Stimulated activated CD4-positive, alpha-beta T cell treated with anti-CD3 and anti-CD28 coated beads, Interleukin-15, amount 100 ng/mL, for 1 hour (primary cell): Measurements from ENCODE around the gene LHFPL6.
"Not testable (repeated sequence)": the region's sequence is repeated elsewhere in the genome, so short reads cannot be mapped to it uniquely, and the experiment has no call there.

ENCODE experiments used
- DNase-seq, 2 donors: peaks; one replicate each; pipeline ENCODE4 v3.0.0-alpha.2; 2020; ENCODE audit warnings: low read depth in 1 of 2, low spot score in 1 of 2

The LHFPL6 gene

GRCh38 chr13:39364947-39365468 is 238.0 kb downstream of the LHFPL6 start:
- DNase-seq: no peak

GRCh38 chr13:39363382-39363772 is 239.6 kb downstream of the LHFPL6 start:
- no peak for DNase-seq

- DNase-seq: no peak
Measured at GRCh38 chr13:39362652-39363381, 240.2 kb downstream of the LHFPL6 start.

- no peak for DNase-seq
Measured at GRCh38 chr13:39353988-39354387, 249.0 kb downstream of the LHFPL6 start.

DNA sequence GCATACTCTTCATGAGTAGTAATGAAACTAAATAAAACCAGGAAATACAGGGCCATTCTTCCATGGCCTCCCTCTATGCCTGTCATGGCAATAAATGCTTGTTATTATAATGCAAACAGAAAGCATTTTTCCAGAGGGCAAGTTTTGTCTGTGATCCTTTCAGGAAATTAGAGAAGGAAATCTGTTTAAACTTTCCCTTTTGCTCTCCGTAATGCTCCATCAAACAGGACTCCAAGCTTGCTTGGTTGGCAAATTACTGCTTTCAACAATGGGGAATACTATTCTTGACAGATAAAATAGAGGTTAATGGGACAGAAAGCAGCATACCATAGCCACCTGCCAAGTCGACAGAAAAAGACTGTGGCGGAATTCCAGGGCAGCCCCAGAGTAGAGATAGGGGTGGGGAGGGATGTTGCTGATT is 252.5 kb downstream of the LHFPL6 start:
- DNase-seq: no peak

- no peak for DNase-seq
Measured at GRCh38 chr13:39349391-39349960, 253.5 kb downstream of the LHFPL6 start.

DNA sequence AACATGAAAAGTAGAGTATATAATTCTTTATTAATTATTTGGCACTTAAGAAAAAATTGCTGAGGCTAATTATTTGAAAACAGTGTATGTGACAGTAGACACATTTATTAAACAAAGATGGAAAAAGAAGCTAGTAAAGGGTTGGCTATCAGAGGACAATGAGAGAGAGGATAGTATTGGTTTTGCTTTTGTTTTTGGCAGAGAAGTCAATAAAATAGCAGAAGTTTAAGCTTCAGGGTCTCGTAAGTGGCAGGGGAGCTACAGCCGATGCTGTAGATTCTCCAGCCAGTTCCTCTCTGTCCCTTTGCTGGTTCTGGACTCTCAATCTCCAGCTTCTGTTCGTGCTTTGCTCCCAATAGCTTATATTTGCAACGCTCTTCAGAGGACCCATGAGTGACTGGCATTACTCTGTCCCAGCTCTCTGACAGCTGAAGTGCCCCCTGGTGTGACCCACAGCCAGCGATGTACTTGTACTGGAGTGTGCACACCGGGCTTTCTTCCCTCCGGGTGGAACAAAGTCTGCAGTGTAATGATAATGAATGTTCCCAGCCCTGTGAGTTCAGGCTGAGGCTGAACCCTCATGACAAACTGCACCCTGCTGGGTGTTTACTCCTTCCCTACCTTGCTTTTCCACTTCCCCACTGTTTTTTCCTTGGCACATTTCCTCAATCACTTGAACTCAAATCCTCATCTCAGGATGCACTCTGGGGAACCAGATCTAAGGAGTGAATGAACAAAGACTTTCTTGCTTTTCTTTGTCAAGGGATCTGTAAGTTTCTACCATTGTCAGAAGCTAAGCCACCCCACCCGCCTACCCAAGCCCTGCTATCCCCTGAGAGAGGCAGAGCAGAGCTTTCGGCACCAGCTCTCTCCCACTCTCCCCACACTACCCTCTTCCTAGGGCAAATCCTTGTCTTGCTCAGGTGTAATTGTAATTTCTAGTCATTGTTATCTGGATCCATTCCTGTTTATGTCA is 254.8 kb downstream of the LHFPL6 start:
- no peak for DNase-seq

DNA sequence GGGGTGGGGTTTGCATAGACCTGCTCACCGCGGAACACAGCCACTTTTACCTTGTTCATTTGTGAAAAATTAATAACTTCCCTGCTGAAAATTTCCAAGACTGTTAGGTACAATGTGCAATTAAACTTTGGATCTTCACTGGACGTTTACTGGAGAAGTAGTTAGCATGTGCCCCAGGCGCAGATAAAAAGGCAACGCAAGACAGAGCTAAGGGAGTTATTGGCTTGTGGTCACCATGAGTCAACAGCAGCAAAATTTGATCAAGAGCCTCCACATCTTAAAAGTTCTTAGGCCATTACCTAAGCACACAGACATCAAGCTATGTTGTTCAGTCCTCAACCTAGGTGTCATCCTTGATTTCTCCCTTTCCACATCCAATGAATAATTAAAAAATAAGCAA is 257.0 kb downstream of the LHFPL6 start:
- DNase-seq: no peak

DNA sequence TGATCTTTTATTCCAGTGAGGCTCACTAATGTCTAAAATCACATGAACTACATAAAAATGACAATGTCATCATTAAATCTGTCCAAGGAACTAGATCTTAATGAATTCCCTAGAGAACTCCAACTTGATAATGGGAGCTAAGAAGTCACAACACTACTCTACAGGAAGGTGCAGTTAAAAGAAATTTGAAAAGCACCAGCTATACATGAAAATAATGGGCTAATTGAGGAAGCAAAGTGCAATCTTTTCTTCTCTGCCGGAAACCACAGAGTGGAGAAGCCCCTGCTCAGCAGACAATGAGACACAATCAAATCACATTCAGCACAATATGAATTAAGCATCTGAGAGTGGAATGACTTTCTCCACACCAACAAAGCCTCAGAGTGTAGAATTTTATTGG is 261.7 kb downstream of the LHFPL6 start:
- no peak for DNase-seq

GRCh38 chr13:39338114-39338513 is 264.9 kb downstream of the LHFPL6 start:
- DNase-seq: not testable (repeated sequence)

GRCh38 chr13:39336937-39337336 is 266.1 kb downstream of the LHFPL6 start:
- DNase-seq: no peak

DNA sequence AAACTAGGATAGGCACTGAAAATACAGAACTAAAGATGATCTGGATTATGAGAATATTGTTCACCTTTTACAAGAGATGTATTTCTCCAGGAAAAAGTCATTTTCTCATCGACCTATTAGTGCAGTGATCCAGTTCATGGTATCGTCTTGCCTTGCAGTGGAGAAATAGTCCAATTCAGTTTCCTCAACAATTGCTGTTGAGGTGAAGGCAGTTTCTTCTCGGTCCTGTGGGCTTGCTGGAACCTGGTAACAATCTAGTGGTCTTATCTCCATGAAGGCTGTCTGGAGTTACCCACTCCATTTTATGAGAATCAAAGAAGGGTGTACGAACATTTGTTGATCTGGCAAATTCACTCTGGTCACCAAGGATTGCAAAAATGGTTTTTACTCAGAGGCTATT is 266.8 kb downstream of the LHFPL6 start:
- no peak for DNase-seq

- DNase-seq: no peak
Measured at GRCh38 chr13:39335721-39336120, 267.3 kb downstream of the LHFPL6 start.

DNA sequence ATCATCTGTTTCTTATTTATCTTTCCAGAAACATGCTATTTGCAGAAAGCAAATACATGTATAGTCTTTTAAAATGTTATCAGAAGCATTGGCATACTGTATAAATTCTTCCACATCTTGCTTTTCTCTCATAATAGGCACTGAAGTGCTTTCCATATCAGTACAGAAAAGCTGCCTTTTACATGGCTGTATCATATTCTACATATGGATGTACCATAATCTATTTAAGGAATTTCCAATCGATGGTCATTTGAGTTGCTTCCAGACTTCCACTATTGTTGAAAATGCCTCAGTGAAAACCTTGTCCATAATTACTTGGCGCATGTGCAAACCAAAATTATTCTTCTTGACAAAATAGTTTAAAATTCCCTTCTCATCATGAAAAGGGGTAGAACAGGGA is 272.5 kb downstream of the LHFPL6 start:
- no peak for DNase-seq

DNA sequence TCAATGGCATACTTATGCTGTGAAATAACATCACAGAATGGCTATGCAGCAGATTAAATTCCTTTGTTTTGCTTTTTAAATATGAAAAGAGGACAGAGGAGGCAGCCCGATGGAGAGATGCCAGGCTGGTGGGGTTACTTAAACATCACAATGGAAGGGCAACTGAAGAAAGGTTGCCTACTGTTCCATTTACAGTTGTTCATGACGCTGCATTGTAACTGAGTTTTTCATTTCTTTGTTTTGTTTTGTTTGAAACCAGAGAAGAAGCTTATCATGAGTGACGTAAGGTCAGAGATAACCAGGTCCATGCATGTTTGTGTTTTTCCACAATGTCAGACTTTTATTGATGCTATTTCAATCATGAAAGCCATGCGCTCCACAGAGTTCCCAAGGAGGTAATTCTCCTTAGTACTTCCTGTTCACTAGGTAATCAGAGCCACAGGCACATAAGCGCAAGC is 273.8 kb downstream of the LHFPL6 start:
- DNase-seq: no peak

GRCh38 chr13:39327172-39327479 is 275.9 kb downstream of the LHFPL6 start:
- no peak for DNase-seq

DNA sequence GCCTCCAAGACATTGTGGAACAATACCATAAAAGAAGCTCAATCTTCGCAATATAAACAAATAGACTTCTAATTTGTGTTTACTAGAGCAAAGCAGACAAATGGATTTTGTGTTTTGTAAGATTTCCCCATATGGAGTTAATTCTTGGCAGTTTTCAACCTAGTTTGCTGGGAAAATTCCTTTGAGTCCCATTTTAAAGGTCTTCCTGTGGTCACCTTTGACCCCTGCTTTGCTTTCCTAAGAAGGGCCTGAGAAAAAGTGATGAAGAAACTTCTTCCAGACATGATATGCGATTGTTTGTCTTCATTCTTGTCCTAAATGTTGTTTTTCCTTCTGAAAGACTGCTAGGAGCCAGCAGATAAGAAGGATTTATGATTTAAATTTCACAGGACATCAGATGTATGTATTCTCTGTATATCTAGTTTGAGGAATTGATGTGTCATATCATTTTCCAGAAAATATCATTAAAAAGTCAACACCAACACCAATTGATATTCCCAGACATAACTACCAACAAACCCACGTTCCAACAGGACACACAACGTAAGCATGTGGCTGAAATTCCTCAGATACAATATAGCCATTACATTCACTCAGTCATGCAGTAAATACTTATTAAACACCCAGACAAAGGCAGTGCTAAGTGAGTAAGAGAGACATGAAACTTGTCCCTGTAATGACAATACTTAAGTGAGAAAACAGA is 276.4 kb downstream of the LHFPL6 start:
- DNase-seq: no peak

GRCh38 chr13:39324806-39325311 is 278.1 kb downstream of the LHFPL6 start:
- DNase-seq: no peak

- no peak for DNase-seq
Measured at GRCh38 chr13:39322836-39323585, 280.0 kb downstream of the LHFPL6 start.

DNA sequence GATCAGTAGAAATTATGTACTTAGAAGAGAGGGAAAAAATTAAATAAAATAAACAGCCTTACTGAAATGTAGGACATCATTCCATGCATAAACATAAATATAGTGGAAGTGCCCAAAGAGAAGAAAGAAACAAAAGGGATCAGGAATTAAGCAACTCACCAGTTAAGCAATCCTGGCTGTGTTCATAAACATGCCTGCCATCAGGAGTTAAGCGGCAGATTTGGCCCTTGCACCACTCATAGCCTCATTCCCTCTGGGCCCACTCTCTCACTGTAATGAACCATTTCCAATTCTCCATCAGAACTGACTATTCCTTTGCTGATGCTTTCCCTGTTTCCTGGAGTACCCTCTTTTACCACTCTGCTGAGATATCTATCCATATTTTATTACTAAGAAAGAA is 281.4 kb downstream of the LHFPL6 start:
- DNase-seq: no peak
